Astrocyte (in vitro differentiated cells and primary cell): ENCODE results near the gene SLC38A10.

Experiments
- EZH2 ChIP-seq: IDR thresholded peaks from 2 replicates; pipeline ENCODE4 v1.6.1; 2012; ENCODE audit warnings: mild to moderate bottlenecking, low read length, inconsistent platforms; ENCODE audit not compliant: insufficient read depth
- TF ChIP-seq, protein P1 (sequence below): IDR thresholded peaks from 2 replicates; pipeline ENCODE4 v1.5.1; 2011; ENCODE audit warnings: low read depth, mild to moderate bottlenecking, inconsistent platforms, low read length, moderate library complexity; ENCODE audit not compliant: insufficient read depth

DNA sequence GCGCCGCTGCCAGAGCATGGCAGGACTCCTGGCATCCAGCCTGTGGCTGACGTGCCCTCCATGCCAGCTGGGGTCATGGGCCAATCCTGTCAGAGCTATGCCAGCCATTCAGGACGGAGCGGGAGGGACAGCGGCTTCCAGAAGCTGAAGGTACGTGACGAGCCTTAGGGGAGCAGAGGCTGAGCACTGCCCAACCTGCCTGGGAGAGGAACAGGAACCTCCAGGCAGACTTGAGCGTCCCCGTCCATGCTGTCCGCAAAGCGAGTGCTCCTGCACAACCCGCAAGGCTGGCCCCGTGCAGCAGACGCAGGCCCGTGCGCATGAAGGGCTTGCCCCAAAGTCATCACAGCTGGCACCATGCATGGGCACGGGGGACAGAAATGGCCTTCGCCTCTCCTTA is 34.5 kb downstream of the SLC38A10 start:
- TF ChIP-seq, protein P1, sequence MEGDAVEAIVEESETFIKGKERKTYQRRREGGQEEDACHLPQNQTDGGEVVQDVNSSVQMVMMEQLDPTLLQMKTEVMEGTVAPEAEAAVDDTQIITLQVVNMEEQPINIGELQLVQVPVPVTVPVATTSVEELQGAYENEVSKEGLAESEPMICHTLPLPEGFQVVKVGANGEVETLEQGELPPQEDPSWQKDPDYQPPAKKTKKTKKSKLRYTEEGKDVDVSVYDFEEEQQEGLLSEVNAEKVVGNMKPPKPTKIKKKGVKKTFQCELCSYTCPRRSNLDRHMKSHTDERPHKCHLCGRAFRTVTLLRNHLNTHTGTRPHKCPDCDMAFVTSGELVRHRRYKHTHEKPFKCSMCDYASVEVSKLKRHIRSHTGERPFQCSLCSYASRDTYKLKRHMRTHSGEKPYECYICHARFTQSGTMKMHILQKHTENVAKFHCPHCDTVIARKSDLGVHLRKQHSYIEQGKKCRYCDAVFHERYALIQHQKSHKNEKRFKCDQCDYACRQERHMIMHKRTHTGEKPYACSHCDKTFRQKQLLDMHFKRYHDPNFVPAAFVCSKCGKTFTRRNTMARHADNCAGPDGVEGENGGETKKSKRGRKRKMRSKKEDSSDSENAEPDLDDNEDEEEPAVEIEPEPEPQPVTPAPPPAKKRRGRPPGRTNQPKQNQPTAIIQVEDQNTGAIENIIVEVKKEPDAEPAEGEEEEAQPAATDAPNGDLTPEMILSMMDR: no peak
- no peak for TF ChIP-seq EZH2
